HEK293 (cell line): ENCODE measurements around the gene IGSF9.

Source experiments
- ATF2 ChIP-seq: fragments of 450-650 bp; formaldehyde crosslinking; IDR thresholded peaks from 2 replicates; pipeline ENCODE4 v1.5.1; 2016; ENCODE audit warnings: missing biosample characterization, missing genetic modification characterization, low read depth
- KLF7 ChIP-seq: fragments of 450-650 bp; formaldehyde crosslinking; IDR thresholded peaks from 2 replicates; pipeline ENCODE4 v1.5.1; 2016; ENCODE audit warnings: missing biosample characterization, missing genetic modification characterization, borderline replicate concordance
- KLF9 ChIP-seq: fragments of 450-650 bp; formaldehyde crosslinking; IDR thresholded peaks from 2 replicates; pipeline ENCODE4 v1.5.1; 2016; ENCODE audit warnings: missing biosample characterization, missing genetic modification characterization, low read depth
- SCRT2 ChIP-seq: fragments of 450-650 bp; formaldehyde crosslinking; IDR thresholded peaks from 2 replicates; pipeline ENCODE4 v1.5.1; 2016; ENCODE audit warnings: missing biosample characterization, missing genetic modification characterization
- ZFP41 ChIP-seq: fragments of 450-650 bp; formaldehyde crosslinking; IDR thresholded peaks from 2 replicates; pipeline ENCODE4 v1.5.1; 2016; ENCODE audit warnings: missing biosample characterization, missing genetic modification characterization, borderline replicate concordance
- ZIC2 ChIP-seq: fragments of 450-650 bp; formaldehyde crosslinking; IDR thresholded peaks from 2 replicates; pipeline ENCODE4 v1.5.1; 2016; ENCODE audit warnings: missing biosample characterization, missing genetic modification characterization
- ZNF19 ChIP-seq: fragments of 450-650 bp; formaldehyde crosslinking; IDR thresholded peaks from 2 replicates; pipeline ENCODE4; 2016; ENCODE audit warnings: missing biosample characterization, missing genetic modification characterization, low read depth
- ZNF2 ChIP-seq: fragments of 450-650 bp; formaldehyde crosslinking; IDR thresholded peaks from 2 replicates; pipeline ENCODE4 v1.5.1; 2016; ENCODE audit warnings: missing biosample characterization, missing genetic modification characterization
- ZNF214 ChIP-seq: fragments of 450-650 bp; formaldehyde crosslinking; IDR thresholded peaks from 2 replicates; pipeline ENCODE4 v1.5.1; 2017; ENCODE audit warnings: missing biosample characterization, mild to moderate bottlenecking, missing genetic modification characterization, borderline replicate concordance
- ZNF239 ChIP-seq: fragments of 450-650 bp; formaldehyde crosslinking; IDR thresholded peaks from 2 replicates; pipeline ENCODE4 v1.5.1; 2016; ENCODE audit warnings: missing biosample characterization, missing genetic modification characterization
- ZNF280D ChIP-seq: fragments of 450-650 bp; formaldehyde crosslinking; IDR thresholded peaks from 2 replicates; pipeline ENCODE4 v1.5.1; 2016; ENCODE audit warnings: missing biosample characterization, missing genetic modification characterization
- ZNF292 ChIP-seq: fragments of 450-650 bp; formaldehyde crosslinking; IDR thresholded peaks from 2 replicates; pipeline ENCODE4 v1.5.1; 2016; ENCODE audit warnings: low read depth, missing biosample characterization, missing genetic modification characterization, borderline replicate concordance
- ZNF324 ChIP-seq: fragments of 450-650 bp; formaldehyde crosslinking; IDR thresholded peaks from 2 replicates; pipeline ENCODE4 v1.5.1; 2016; ENCODE audit warnings: missing biosample characterization, missing genetic modification characterization
- ZNF362 ChIP-seq: fragments of 450-650 bp; formaldehyde crosslinking; IDR thresholded peaks from 2 replicates; pipeline ENCODE4 v1.5.1; 2016; ENCODE audit warnings: missing biosample characterization, missing genetic modification characterization
- ZNF426 ChIP-seq: fragments of 450-650 bp; formaldehyde crosslinking; IDR thresholded peaks from 2 replicates; pipeline ENCODE4 v1.5.1; 2017; ENCODE audit warnings: missing biosample characterization, missing genetic modification characterization, mild to moderate bottlenecking, inconsistent platforms, moderate library complexity
- ZNF433 ChIP-seq: fragments of 450-650 bp; formaldehyde crosslinking; IDR thresholded peaks from 2 replicates; pipeline ENCODE4 v1.5.1; 2016; ENCODE audit warnings: missing biosample characterization, missing genetic modification characterization, low read depth
- ZNF449 ChIP-seq: fragments of 450-650 bp; formaldehyde crosslinking; IDR thresholded peaks from 2 replicates; pipeline ENCODE4 v1.5.1; 2017; ENCODE audit warnings: missing biosample characterization, mild to moderate bottlenecking, missing genetic modification characterization, moderate library complexity
- ZNF510 ChIP-seq: fragments of 450-650 bp; formaldehyde crosslinking; IDR thresholded peaks from 2 replicates; pipeline ENCODE4 v1.5.1; 2018; ENCODE audit warnings: mild to moderate bottlenecking, missing genetic modification characterization, missing biosample characterization; ENCODE audit not compliant: insufficient replicate concordance
- ZNF521 ChIP-seq: fragments of 450-650 bp; formaldehyde crosslinking; IDR thresholded peaks from 2 replicates; pipeline ENCODE4 v1.5.1; 2017; ENCODE audit warnings: missing biosample characterization, mild to moderate bottlenecking, missing genetic modification characterization
- ZNF530 ChIP-seq: fragments of 450-650 bp; formaldehyde crosslinking; IDR thresholded peaks from 2 replicates; pipeline ENCODE4 v1.5.1; 2016; ENCODE audit warnings: low read depth, missing biosample characterization, missing genetic modification characterization
- ZNF544 ChIP-seq: fragments of 450-650 bp; formaldehyde crosslinking; IDR thresholded peaks from 2 replicates; pipeline ENCODE4 v1.5.0; 2017; ENCODE audit warnings: missing biosample characterization, missing genetic modification characterization
- ZNF555 ChIP-seq: fragments of 450-650 bp; formaldehyde crosslinking; conservative IDR thresholded peaks from 2 replicates; pipeline ENCODE4 v1.5.1; 2017; ENCODE audit warnings: missing biosample characterization, mild to moderate bottlenecking, missing genetic modification characterization, inconsistent platforms
- ZNF600 ChIP-seq: fragments of 450-650 bp; formaldehyde crosslinking; IDR thresholded peaks from 2 replicates; pipeline ENCODE4 v1.5.1; 2016; ENCODE audit warnings: missing biosample characterization, missing genetic modification characterization
- ZNF692 ChIP-seq: fragments of 450-650 bp; formaldehyde crosslinking; IDR thresholded peaks from 2 replicates; pipeline ENCODE4 v1.5.1; 2016; ENCODE audit warnings: missing biosample characterization, missing genetic modification characterization
- ZNF843 ChIP-seq: fragments of 450-650 bp; formaldehyde crosslinking; IDR thresholded peaks from 2 replicates; pipeline ENCODE4 v1.5.1; 2016; ENCODE audit warnings: missing biosample characterization, missing genetic modification characterization
- ZSCAN5A ChIP-seq: fragments of 450-650 bp; formaldehyde crosslinking; IDR thresholded peaks from 2 replicates; pipeline ENCODE4 v1.5.1; 2016; ENCODE audit warnings: missing biosample characterization, missing genetic modification characterization

The IGSF9 gene

GRCh38 chr1:159924025-159924790 lies 21.2 kb downstream of the IGSF9 start (continued):
- TF ChIP-seq ZNF521 (tag by site-specific recombination) (no peak), ZSCAN5A (tag by site-specific recombination) (peak; percentile 46; the same call in 1 of the 2 replicates), SCRT2 (peak; percentile 55), ZNF433 (no peak), ZNF843 (tag by site-specific recombination) (peak; percentile 94), ZFP41 (tag by site-specific recombination) (no peak), ZNF544 (tag by site-specific recombination) (no peak), KLF9 (tag by site-specific recombination) (peak; percentile 97), ZNF19 (tag by site-specific recombination) (no peak), ZNF426 (tag by site-specific recombination) (no peak), ZNF555 (tag by site-specific recombination) (no peak), ZNF324 (tag by site-specific recombination) (peak; percentile 90), ZNF530 (tag by site-specific recombination) (no peak), KLF7 (peak; percentile 100), ZNF362 (tag by site-specific recombination) (no peak), ZNF292 (tag by site-specific recombination) (no peak), ATF2 (tag by site-specific recombination) (peak; percentile 88), ZNF510 (tag by site-specific recombination) (no peak), ZIC2 (tag by site-specific recombination) (peak; percentile 99), ZNF2 (tag by site-specific recombination) (peak; percentile 68; the same call in 1 of the 2 replicates), ZNF600 (no peak; the same call in 1 of the 2 replicates), ZNF692 (tag by site-specific recombination) (peak; percentile 78), ZNF280D (tag by site-specific recombination) (no peak), ZNF239 (tag by site-specific recombination) (0 out of 2 replicates have a peak, but pooled peaks have one; percentile 23), ZNF214 (tag by site-specific recombination) (no peak), ZNF449 (peak; percentile 33; the same call in 1 of the 2 replicates)
